RKO (cell line): ENCODE measurements around the gene DIRAS1.
"Not testable (repeated sequence)": the region's sequence is repeated elsewhere in the genome, so short reads cannot be mapped to it uniquely, and the experiment has no call there.

Experiments used
- DNase-seq: peaks from one replicate; pipeline ENCODE4 v3.0.0-alpha.2; 2016; ENCODE audit warnings: low spot score

Gene DIRAS1

GRCh38 chr19:2726904-2727639, 5.9 kb upstream of the DIRAS1 start:
- no peak for DNase-seq

DNA sequence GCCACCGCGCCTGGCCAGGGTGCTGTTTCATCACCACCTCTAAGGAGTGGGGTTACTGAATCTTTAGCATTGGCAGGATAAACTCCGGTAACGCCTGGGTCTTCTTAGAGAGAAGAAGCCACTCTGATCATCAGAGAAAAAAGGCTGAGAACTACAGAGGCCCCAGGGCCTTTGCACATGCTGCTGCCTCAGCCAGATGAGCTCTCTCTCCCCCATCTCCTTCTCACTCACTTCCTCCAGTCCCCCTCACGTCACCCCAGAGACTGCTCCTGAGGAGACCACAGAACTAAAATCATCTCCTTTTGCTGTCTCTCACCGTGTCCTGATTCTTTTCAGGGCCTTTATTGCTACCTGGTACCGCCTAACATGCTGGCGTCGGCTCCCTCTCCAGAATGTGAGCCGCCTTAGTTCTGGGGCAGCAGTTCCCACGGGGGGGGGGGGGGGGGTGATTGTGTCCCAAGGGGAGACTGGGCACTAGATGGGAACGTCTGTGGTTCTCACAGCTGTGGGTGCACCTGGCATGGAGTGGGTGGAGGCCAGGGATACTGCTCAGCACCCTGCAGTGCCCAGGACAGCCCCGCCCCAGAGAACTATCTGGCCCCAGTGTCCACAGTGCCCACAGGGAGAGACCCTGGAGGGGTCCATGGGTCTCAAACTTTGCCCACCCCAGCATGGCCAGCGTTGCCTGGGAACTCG, 5.1 kb upstream of the DIRAS1 start:
- DNase-seq, result no peak

DNA sequence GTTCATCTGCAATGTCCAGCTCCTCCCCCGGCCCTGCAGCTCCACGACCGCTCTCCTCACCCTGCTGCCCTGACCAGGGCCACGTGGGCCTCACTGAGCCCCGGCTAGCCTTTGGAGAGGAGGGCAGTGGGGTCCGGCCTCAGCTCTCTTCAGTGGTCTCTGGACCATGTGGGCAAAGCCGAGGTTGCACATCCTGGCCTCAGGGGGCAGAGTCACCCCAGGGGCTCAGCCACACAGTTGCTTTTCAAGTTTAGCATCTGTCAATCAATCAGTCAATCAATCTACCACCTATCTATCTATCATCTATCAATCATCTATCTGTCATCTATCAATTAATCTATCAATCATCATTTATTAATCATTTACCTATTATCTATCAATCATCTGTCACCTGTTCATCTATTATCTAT, 3.0 kb upstream of the DIRAS1 start:
- no peak for DNase-seq

DNA sequence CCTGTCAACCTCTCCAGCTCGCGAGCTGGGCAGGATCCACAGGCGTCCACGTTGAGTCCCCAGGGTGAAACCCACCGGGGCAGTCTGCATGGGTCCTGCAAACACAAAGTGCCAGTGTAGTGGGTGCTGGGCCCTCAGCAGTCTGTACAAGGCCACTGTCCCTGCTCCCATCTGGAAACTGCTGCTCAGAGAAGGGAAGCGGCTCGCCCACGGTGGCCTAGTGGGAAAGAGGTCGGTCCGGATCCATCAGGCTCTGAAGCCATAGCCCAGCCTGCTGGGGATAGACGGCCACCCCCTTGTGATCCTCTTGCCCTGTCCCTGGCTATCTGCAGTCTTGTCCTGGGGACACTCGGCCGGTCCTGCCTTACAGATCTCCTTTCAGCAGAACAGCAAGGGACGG, 2.6 kb upstream of the DIRAS1 start:
- DNase-seq, result no peak

GRCh38 chr19:2723345-2723715, 2.2 kb upstream of the DIRAS1 start:
- no peak for DNase-seq

GRCh38 chr19:2722541-2723344, 1.6 kb upstream of the DIRAS1 start:
- DNase-seq, result peak; percentile 64

DNA sequence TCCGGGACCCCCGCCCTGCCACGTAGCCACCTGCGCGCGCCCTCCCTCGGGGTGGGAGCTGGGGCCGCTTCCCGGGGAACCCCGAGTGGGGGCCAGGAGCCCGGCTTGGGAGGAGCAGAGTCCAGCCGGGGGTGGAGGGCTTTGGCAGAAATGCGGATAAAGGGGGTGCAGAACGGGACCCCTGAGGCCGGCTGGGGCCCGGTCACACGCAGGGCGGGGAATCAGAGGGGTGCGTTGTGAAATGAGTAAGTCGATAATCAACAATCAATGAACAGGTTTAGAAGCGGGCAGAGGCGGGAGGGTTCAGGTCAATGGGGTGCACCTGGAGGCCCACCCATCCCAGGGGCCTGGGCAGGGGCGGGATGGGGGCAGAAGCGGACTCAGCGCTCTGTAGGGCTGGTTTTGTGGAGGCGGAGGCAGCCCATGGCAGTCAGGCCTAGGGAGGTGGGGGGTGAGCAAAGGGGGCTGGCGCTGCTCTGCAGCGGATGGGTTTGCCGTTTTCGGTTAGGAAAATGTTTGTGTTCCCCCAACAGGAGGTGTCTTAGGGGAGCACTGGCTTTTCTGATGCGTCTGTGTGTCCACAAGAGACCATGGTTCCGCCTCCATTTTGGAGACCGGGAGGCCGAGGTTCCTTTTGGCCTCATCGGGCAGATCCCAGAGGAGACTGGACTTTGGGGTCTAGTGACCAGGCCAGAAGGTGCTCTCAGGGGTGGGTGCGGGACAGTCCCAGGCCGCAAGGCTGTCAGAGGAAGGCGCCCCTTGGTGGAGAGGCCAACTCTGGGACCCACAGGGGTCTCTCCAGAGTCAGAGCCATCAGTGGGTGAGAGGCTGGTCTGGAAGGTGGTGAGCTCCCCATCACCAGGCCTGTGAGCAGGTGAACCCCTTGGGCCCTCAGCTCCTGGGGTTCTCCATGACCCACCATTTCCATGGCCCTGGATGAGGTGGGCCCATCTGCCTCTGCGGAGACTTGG, 683 bp upstream of the DIRAS1 start:
- DNase-seq, result no peak

DNA sequence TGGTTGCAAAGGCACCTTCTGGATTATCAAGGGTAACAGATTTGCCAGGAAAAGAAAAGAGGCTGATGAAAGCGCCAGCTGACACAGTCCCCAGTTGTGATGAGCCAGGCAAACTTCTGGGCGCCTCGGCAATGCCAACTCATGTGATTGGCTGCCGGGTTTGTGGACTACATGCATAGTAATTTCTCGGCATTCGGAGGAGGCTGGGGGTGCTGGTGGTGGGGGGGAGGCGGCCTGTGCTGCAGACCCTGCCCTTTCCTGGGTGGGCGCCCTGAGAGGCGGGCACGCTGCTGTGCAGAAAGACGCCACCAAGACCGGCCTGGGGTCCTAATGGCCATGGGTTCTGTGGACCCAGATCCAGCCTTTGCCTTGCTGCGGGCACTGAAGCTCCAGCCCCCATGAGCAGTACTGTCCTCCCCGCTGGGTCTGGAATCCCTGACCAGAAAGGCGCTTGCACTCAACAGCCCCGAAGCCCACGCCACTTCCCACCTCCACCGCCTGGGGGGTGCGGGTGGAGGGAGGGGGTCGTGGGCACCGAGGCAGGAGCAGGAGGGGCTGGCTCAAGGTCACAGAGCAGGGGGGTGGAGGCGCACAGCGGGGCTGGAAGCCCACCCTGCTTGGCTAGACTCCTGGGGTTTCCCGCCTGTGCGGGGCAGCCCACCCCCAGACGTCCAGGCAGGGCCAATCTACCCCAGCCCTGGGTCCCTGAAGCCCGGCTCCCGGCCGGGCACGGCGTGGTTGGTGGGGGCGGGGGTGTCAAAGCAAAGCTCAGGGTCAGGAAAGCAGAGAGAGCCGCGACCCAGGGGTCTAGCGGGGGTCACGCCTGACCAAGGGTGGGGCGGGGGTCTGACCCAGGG, 1.0 kb downstream of the DIRAS1 start:
- DNase-seq, result peak; percentile 29

GRCh38 chr19:2719232-2719735, 1.9 kb downstream of the DIRAS1 start:
- no peak for DNase-seq

- no peak for DNase-seq
Measured at GRCh38 chr19:2717638-2718541, 3.3 kb downstream of the DIRAS1 start.

GRCh38 chr19:2716722-2717637, 4.2 kb downstream of the DIRAS1 start:
- no peak for DNase-seq

GRCh38 chr19:2716275-2716650, 4.9 kb downstream of the DIRAS1 start:
- DNase-seq, result no peak

- DNase-seq, result no peak
Measured at GRCh38 chr19:2715470-2716274, 5.5 kb downstream of the DIRAS1 start.

DNA sequence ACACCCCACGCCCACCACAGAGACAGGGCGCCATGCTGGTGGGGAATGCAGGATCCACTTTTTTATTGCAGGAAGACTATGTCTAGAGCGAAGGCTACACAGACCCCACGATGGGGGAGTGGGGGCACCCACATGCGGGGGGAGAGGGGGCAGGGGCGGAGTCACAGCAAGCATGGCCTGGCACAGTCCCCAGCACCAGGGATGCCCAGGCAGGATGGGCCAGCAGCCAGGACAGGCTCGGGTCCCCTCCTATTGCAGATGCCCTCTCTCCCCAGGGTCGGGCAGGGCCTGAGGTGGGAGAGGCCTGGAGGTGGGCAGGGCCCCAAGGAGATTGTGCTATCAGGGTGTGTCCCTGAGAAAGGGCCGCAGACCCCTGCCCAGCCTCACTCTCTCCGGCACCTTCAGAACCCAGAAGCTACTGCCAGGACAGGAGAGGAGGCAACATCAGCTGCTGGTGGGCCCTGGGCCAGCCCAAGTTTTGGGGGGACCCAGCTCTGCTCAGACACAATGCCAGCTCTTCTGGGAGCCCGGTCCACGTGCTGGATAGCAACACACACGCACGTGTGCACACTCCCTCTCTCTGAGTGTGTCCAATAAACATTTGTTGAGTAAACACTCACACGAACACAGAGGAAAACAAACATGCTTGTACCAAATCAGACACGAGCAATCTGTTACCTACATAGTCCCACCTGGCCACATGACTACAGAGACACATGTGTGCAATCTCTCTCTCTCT, 6.5 kb downstream of the DIRAS1 start:
- DNase-seq, result no peak

DNA sequence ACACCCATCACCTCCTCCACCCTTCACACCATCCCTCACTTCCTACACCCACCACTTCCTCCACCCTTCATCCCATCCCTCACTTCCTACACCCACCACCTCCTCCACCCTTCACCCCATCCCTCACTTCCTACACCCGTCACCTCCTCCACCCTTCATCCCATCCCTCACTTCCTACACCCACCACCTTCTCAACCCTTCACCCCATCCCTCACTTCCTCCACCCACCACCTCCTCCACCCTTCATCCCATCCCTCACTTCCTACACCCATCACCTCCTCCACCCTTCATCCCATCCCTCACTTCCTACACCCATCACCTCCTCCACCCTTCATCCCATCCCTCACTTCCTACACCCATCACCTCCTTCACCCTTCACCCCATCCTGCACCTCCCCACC, 7.1 kb downstream of the DIRAS1 start:
- DNase-seq, result not testable (repeated sequence)

- DNase-seq, result not testable (repeated sequence)
Measured at GRCh38 chr19:2713170-2713569, 8.0 kb downstream of the DIRAS1 start.

GRCh38 chr19:2711875-2712205, 9.3 kb downstream of the DIRAS1 start:
- no peak for DNase-seq
